Osteocyte (in vitro differentiated cells): ENCODE measurements around the gene USP40. TPM values are rescaled to one million over a fixed set of nuclear protein-coding genes. Genes with fewer than 3 reads are reported as not detected.

ENCODE experiments used
- DNase-seq: peaks from one replicate; pipeline ENCODE4 v3.0.0; 2021; ENCODE audit warnings: mixed read lengths; ENCODE audit not compliant: unreplicated experiment; ENCODE audit errors: extremely low spot score
- H3K27ac Mint-ChIP-seq: one replicate; pipeline ENCODE4 v1.8.0; 2021; ENCODE audit warnings: mild to moderate bottlenecking, mixed read lengths; ENCODE audit not compliant: unreplicated experiment
- H3K27me3 Mint-ChIP-seq: one replicate; pipeline ENCODE4 v1.8.0; 2021; ENCODE audit warnings: mixed read lengths; ENCODE audit not compliant: unreplicated experiment
- H3K36me3 Mint-ChIP-seq: one replicate; pipeline ENCODE4 v1.8.0; 2021; ENCODE audit warnings: mixed read lengths; ENCODE audit not compliant: unreplicated experiment
- H3K4me1 Mint-ChIP-seq: one replicate; pipeline ENCODE4 v1.8.0; 2021; ENCODE audit warnings: mixed read lengths; ENCODE audit not compliant: unreplicated experiment
- H3K4me3 Mint-ChIP-seq: one replicate; pipeline ENCODE4 v1.8.0; 2021; ENCODE audit warnings: mild to moderate bottlenecking, moderate library complexity, mixed read lengths; ENCODE audit not compliant: unreplicated experiment
- H3K9me3 Mint-ChIP-seq: one replicate; pipeline ENCODE4 v1.8.0; 2021; ENCODE audit warnings: mixed read lengths; ENCODE audit not compliant: unreplicated experiment
- total RNA-seq: library from RNA; stranded (reverse); gene quantifications from 2 replicates; pipeline ENCODE4 v1.2.1, GENCODE V29; 2021
- TF ChIP-seq, protein P1 (sequence below): fragments of 200-600 bp; sonication (generic); IDR thresholded peaks from 2 replicates; pipeline ENCODE4 v1.5.0; 2021; ENCODE audit warnings: antibody characterized with exemption, mild to moderate bottlenecking, moderate library complexity

USP40 gene
- total RNA-seq, 1 donor from 2014 or later: 36.4 TPM

- DNase-seq: no peak
- Mint-ChIP-seq H3K27me3 (no peaks in the 10 kb centered on the region), H3K9me3 (no peaks in the 10 kb centered on the region), H3K4me3 (no peak overlapping the region), H3K4me1 (peaks cover 8% of the 10 kb centered on the region), H3K36me3 (peaks cover 51% of the 10 kb centered on the region), H3K27ac (no peak overlapping the region)
- TF ChIP-seq, protein P1, sequence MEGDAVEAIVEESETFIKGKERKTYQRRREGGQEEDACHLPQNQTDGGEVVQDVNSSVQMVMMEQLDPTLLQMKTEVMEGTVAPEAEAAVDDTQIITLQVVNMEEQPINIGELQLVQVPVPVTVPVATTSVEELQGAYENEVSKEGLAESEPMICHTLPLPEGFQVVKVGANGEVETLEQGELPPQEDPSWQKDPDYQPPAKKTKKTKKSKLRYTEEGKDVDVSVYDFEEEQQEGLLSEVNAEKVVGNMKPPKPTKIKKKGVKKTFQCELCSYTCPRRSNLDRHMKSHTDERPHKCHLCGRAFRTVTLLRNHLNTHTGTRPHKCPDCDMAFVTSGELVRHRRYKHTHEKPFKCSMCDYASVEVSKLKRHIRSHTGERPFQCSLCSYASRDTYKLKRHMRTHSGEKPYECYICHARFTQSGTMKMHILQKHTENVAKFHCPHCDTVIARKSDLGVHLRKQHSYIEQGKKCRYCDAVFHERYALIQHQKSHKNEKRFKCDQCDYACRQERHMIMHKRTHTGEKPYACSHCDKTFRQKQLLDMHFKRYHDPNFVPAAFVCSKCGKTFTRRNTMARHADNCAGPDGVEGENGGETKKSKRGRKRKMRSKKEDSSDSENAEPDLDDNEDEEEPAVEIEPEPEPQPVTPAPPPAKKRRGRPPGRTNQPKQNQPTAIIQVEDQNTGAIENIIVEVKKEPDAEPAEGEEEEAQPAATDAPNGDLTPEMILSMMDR: no peak
These were observed 96.4 kb downstream of the USP40 start for GRCh38 chr2:233470011-233470687.

DNA sequence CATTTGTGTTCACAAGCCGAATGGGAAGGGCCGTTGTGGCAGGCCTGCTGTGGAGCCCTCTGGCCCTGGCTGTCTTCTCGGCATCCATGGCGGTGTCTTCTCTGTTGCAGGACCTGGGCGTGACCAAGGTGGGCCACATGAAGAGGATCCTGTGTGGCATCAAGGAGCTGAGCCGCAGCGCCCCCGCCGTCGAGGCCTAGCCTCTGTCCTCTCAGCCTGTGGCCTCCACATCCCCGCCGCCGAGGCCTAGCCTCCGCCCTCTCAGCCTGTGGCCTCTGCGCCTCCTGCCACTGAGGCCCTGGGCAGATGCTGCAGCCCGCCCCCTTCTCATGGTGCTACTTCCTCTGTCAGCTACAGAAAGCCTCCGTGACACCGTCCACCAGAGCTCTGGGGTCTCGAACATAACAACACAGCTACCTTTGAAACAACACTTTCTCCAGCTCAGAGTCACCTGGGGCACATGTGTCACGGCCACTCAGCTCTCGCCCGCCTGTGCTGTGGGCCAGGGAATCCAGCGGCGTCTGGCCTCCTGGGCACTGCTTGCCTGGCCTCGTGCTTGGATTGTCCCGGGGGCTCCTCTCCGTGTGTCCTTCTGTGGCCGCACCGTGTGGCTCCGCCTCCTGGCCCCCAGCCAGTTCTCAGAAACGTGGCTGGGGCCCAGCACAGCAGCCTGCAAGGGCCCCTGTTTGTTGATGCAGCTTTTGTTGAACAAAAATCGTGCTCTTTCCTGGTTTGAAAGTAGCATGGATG, 97.1 kb downstream of the USP40 start:
- peaks cover 51% of the 10 kb centered on the region for H3K36me3 Mint-ChIP-seq
- peaks cover under 1% of the 10 kb centered on the region for H3K4me1 Mint-ChIP-seq
- no peaks in the 10 kb centered on the region for H3K9me3 Mint-ChIP-seq
- H3K4me3 Mint-ChIP-seq: no peak overlapping the region
- no peak overlapping the region for H3K27ac Mint-ChIP-seq
- no peaks in the 10 kb centered on the region for H3K27me3 Mint-ChIP-seq
- TF ChIP-seq, protein P1: no peak
- no peak for DNase-seq

- no peak overlapping the region for H3K27ac Mint-ChIP-seq
- H3K9me3 Mint-ChIP-seq: no peaks in the 10 kb centered on the region
- DNase-seq: no peak
- TF ChIP-seq, protein P1: no peak
- no peaks in the 10 kb centered on the region for H3K27me3 Mint-ChIP-seq
- peaks cover 52% of the 10 kb centered on the region for H3K36me3 Mint-ChIP-seq
- H3K4me3 Mint-ChIP-seq: no peak overlapping the region
- H3K4me1 Mint-ChIP-seq: no peaks in the 10 kb centered on the region
These were observed 97.9 kb downstream of the USP40 start for GRCh38 chr2:233468741-233469110.

GRCh38 chr2:233468047-233468740, 98.4 kb downstream of the USP40 start:
- no peaks in the 10 kb centered on the region for H3K4me1 Mint-ChIP-seq
- no peak for DNase-seq
- TF ChIP-seq, protein P1: no peak
- H3K9me3 Mint-ChIP-seq: no peaks in the 10 kb centered on the region
- no peaks in the 10 kb centered on the region for H3K27me3 Mint-ChIP-seq
- no peak overlapping the region for H3K27ac Mint-ChIP-seq
- no peak overlapping the region for H3K4me3 Mint-ChIP-seq
- peaks cover 52% of the 10 kb centered on the region for H3K36me3 Mint-ChIP-seq
